ENCODE data around the gene CADPS. TPM values are rescaled to one million over a fixed set of nuclear protein-coding genes. Genes with fewer than 3 reads are reported as not detected.
A peak's percentile ranks its signal among the peaks of the same experiment; 100 is the strongest.

Gene CADPS
- total RNA-seq, 1 experiment from 2014 or later, result 7.0 TPM

- no peak for TF ChIP-seq FOXK1 (CRISPR knock-in tag; IDR thresholded peaks at IDR 0.05)
- TF ChIP-seq SMAD4 (CRISPR knock-in tag; IDR thresholded peaks at IDR 0.05), result no peak
- no peak for TF ChIP-seq ZNF671 (CRISPR knock-in tag; IDR thresholded peaks at IDR 0.05)
- no peak for TF ChIP-seq ZNF232 (CRISPR knock-in tag; IDR thresholded peaks at IDR 0.05)
Measured at GRCh38 chr3:62369476-62369743, 505.8 kb downstream of the CADPS start (continued).

GRCh38 chr3:62368705-62369475 is 506.3 kb downstream of the CADPS start:
- TF ChIP-seq SMAD3 (CRISPR knock-in tag; IDR thresholded peaks at IDR 0.05; ENCODE audit: borderline replicate concordance) (no peak), FOXP4 (CRISPR knock-in tag; IDR thresholded peaks at IDR 0.05) (0 out of 2 replicates have a peak, but pooled peaks have one; percentile 46), RELA (CRISPR knock-in tag; IDR thresholded peaks at IDR 0.05; ENCODE audit: borderline replicate concordance) (no peak), FOXP1 (CRISPR knock-in tag; IDR thresholded peaks at IDR 0.05; ENCODE audit: borderline replicate concordance) (peak; percentile 61; the same call in 1 of the 2 replicates), ESRRA (CRISPR knock-in tag; IDR thresholded peaks at IDR 0.05; ENCODE audit: borderline replicate concordance) (no peak), ZNF416 (CRISPR knock-in tag; IDR thresholded peaks at IDR 0.05) (no peak), E2F4 (CRISPR knock-in tag; IDR thresholded peaks at IDR 0.05; ENCODE audit: borderline replicate concordance, low read depth) (no peak), HMGXB4 (CRISPR knock-in tag; IDR thresholded peaks at IDR 0.05) (peak; percentile 46; the same call in 1 of the 2 replicates), CDX4 (CRISPR knock-in tag; IDR thresholded peaks at IDR 0.05; ENCODE audit: borderline replicate concordance) (no peak), ZNF281 (CRISPR knock-in tag; IDR thresholded peaks at IDR 0.05) (no peak)
- peaks cover 100% of the 10 kb centered on the region for H3K27me3 Mint-ChIP-seq (ENCODE audit: low read depth)
- ChIA-PET POLR2A (interaction anchor here (0.6 to 1.0 kb wide), 3 partner anchors 50 to 675 kb away, joined by 3 read pairs; no protein-coding TSS in a partner anchor), CTCF (interaction anchor here (0.5 to 2.9 kb wide), 18 partner anchors 9 to 191 kb away, joined by 3 to 21 read pairs (median 4); no protein-coding TSS in a partner anchor)
- no peak overlapping the region for H3K27ac Mint-ChIP-seq
- ATAC-seq, result peak; percentile 43
- DNase-seq (ENCODE audit: low spot score), result peak; percentile 77
- no peaks in the 10 kb centered on the region for H3K9me3 Mint-ChIP-seq
- H3K36me3 Mint-ChIP-seq, result peaks cover 2% of the 10 kb centered on the region; the same call in 1 of the 2 replicates
- H3K4me3 Mint-ChIP-seq, result peak overlapping the region; percentile 71
- H3K4me1 Mint-ChIP-seq, result peaks cover 78% of the 10 kb centered on the region
